Fibroblast of lung (primary cell): ENCODE data around the gene RGS3.

ENCODE experiments used
- CTCF ChIP-seq, 2 donors: IDR thresholded peaks in 1 of 2; conservative IDR thresholded peaks in 1 of 2; 1 replicate in 1 of 2; 2 replicates in 1 of 2; pipeline ENCODE4 v1.5.1; 2011 to 2012; ENCODE audit warnings: low read length in 2 of 2, control low read depth in 1 of 2, inconsistent platforms in 1 of 2, low read depth in 1 of 2, mild to moderate bottlenecking in 1 of 2
- EZH2 ChIP-seq: IDR thresholded peaks from 2 replicates; pipeline ENCODE4 v1.5.1; 2012; ENCODE audit warnings: low read length, control low read depth, mild to moderate bottlenecking; ENCODE audit errors: missing control alignments

DNA sequence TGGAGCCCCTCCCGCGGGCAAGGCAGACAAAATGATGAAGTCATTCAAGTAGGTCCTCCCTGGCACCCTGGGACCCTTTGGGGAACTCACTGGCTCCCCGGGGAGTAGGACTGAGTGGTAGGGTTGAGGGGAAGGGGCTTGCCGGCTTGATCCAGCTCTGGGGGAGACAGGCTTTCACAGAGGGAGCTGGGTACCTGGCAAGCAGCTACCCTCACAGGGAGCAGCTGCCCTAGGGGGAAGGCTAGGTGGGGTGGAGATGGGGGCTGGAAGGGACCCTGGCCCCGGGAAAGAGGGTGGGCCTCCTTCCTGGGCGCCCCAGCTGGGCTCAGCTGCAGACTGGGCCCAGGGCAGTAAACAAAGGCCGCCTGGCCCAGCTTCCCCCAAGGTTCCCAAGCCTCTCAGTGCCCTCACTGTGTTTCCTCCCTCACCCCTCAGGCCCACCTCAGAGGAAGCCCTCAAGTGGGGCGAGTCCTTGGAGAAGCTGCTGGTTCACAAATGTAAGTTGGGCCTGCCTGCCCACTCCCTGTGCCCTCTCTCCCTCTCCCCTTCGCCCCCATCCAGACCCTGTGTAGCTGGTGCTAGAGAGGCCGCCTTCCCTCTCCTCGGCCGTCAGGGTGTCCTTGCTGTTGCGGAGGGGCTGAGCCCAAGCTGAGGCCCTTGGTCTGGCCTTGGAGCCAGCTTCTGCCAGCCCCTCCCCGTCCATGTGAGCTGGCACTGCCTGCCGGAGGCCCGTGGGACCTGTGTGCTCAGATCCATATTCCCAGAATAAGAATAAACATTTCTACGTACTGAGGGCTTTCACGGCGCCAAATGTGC, 131.2 kb downstream of the RGS3 start:
- TF ChIP-seq CTCF (conservative IDR thresholded peaks at IDR 0.05 in 1 of 2, IDR thresholded peaks at IDR 0.05 in 1 of 2; ENCODE audit: low read depth in 1 of 2, low read length in 2 of 2) (no peak), EZH2 (no peak)
